VCaP (cell line): ENCODE measurements around the gene CDK6.

Source experiments
- H3K27ac ChIP-seq: fragments of 450-650 bp; 2 replicates; pipeline ENCODE4 v1.5.1; 2017
- TF ChIP-seq, protein P1 (sequence below): fragments of 450-650 bp; conservative IDR thresholded peaks from 2 replicates; pipeline ENCODE4 v1.5.1; 2017; ENCODE audit warnings: mild to moderate bottlenecking, moderate library complexity

Gene CDK6

DNA sequence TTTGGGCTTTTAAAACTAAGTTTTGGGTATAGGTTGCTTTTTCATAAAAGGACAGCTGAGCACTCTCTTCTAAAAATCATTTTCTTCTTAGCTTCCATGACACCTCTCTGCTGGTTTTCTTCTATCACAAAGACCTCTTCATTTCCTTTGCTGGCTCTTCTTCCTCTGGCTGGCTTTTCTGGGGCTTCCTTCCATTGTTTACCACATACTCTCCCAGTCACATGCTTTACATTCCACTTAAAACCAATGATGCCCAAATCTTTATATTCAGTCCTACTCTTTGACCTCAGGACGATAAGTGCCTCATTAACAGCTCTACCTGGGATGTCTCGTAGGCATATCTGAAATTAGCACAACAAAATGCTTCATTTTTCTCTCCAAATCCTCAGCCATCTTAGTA is 273.0 kb downstream of the CDK6 start:
- TF ChIP-seq, protein P1, sequence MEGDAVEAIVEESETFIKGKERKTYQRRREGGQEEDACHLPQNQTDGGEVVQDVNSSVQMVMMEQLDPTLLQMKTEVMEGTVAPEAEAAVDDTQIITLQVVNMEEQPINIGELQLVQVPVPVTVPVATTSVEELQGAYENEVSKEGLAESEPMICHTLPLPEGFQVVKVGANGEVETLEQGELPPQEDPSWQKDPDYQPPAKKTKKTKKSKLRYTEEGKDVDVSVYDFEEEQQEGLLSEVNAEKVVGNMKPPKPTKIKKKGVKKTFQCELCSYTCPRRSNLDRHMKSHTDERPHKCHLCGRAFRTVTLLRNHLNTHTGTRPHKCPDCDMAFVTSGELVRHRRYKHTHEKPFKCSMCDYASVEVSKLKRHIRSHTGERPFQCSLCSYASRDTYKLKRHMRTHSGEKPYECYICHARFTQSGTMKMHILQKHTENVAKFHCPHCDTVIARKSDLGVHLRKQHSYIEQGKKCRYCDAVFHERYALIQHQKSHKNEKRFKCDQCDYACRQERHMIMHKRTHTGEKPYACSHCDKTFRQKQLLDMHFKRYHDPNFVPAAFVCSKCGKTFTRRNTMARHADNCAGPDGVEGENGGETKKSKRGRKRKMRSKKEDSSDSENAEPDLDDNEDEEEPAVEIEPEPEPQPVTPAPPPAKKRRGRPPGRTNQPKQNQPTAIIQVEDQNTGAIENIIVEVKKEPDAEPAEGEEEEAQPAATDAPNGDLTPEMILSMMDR, result no peak

DNA sequence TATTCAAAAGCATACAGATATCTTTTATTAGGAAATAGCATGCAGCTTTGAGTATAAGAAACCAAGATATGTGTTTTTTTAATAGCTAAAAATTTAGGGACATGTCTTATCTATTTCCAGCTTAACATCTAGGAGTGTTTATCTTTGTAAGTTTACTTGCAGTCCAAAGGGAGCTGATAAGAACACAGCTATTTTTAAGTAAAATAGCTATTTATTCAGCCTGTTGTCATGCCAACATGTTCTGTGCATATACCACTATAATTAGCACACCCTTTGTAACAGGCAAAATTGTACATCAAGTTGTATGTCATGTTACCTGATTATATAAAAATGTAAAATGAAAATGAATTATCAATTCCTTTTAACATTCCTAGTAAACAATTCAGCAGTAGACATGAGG is 275.8 kb downstream of the CDK6 start:
- peak overlapping the region; percentile 47 for H3K27ac ChIP-seq
- TF ChIP-seq, protein P1, result no peak

More for the DNA sequence above, 273.0 kb downstream of the CDK6 start:
- no peak overlapping the region for H3K27ac ChIP-seq

DNA sequence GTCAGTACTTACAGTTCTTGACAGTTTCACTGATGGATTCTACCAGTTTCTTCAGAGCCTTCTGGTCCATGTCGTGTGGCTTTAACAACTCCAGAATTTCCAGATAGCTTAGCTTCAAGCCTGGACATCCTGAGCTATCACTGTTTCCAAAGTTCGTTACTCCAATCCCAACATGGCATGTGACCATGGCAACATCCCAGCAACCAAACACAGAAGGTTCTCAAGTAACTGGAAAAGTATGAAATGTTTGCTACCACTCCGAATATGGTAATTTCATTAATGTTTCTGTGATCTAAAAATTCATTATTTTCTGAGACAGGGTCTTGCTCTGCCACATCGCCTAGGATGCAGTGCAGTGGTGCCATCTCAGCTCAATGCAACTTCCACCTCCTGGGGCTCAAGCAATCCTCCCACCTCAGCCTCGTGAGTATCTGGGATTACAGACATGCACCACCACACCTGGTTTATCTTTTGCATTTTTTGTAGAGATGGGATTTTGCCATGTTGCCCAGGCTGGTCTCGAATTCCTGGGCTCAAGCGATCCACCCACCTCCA is 278.5 kb downstream of the CDK6 start:
- TF ChIP-seq, protein P1, result no peak
- H3K27ac ChIP-seq, result no peak overlapping the region

DNA sequence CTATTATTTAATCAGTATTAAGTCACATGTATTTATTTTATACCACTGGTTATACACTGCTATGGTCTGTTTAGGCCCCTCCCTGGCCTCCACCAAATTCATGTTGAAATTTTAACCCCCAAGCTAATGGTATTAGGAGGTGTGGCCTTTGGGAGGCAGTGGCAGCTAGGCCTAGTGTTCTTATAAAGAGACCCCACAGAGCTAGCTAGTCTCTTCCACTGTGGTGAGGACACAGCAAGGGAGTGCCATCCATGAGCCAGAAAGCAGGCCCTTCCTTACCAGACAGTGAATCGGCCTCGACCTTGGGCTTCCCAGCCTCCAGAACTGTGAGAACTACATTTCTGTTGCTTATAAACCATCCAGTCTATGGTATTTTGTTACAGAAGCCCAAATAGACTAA is 279.1 kb downstream of the CDK6 start:
- TF ChIP-seq, protein P1, result no peak
- no peak overlapping the region for H3K27ac ChIP-seq
